Sigmoid colon (tissue), 7 donors: ENCODE data around the gene ROR1. TPM values are rescaled to one million over a fixed set of nuclear protein-coding genes. Genes with fewer than 3 reads are reported as not detected.
A peak's percentile ranks its signal among the peaks of the same experiment; 100 is the strongest.

Experiments
- DNase-seq: peaks from one replicate; pipeline ENCODE4 v3.0.0-alpha.2; 2019
- H3K27ac ChIP-seq, 4 donors: fragments of 200-600 bp; sonication (generic); one replicate each; pipeline ENCODE4 v1.5.1; 2016 to 2019; ENCODE audit warnings: mild to moderate bottlenecking in 1 of 4
- H3K27me3 ChIP-seq, 3 donors: fragments of 200-600 bp; sonication (generic); one replicate each; pipeline ENCODE4 v1.5.1; 2019; ENCODE audit warnings: mild to moderate bottlenecking in 1 of 3
- H3K36me3 ChIP-seq, 4 donors: fragments of 200-600 bp; sonication (generic); one replicate each; pipeline ENCODE4 v1.5.1; 2016 to 2019
- H3K4me1 ChIP-seq, 4 donors: fragments of 200-600 bp; sonication (generic); one replicate each; pipeline ENCODE4 v1.5.1; 2017 to 2019
- H3K4me3 ChIP-seq, 4 donors: fragments of 200-600 bp; sonication (generic); one replicate each; pipeline ENCODE4 v1.5.1; 2017 to 2019; ENCODE audit warnings: mild to moderate bottlenecking in 2 of 4, moderate library complexity in 1 of 4
- H3K9me3 ChIP-seq, 4 donors: fragments of 200-600 bp in 3 of 4; sonication (generic) in 3 of 4; one replicate each; pipeline versions ENCODE4 v1.5.1 to v1.6.1; 2013 to 2019
- CTCF ChIP-seq, 4 experiments: fragments of 450-650 bp in 3 of 4; fragments of 200-600 bp in 1 of 4; IDR thresholded peaks; one replicate each; pipeline ENCODE4 v1.5.1; 2016 to 2019; ENCODE audit warnings: antibody characterized with exemption in 4 of 4, mild to moderate bottlenecking in 3 of 4, moderate library complexity in 2 of 4
- EP300 ChIP-seq, 4 donors: sonication (generic); formaldehyde crosslinking; IDR thresholded peaks; one replicate each; pipeline ENCODE4 v1.6.1; 2017; ENCODE audit warnings: antibody characterized with exemption in 4 of 4
- POLR2A ChIP-seq, 2 donors: fragments of 450-650 bp; IDR thresholded peaks; one replicate each; pipeline ENCODE4 v1.6.1; 2016; ENCODE audit warnings: antibody characterized with exemption in 2 of 2, mild to moderate bottlenecking in 2 of 2, moderate library complexity in 2 of 2
- POLR2AphosphoS5 ChIP-seq, 4 donors: sonication (generic); formaldehyde crosslinking; IDR thresholded peaks; one replicate each; pipeline ENCODE4 v1.6.1; 2017; ENCODE audit warnings: antibody characterized with exemption in 4 of 4
- WGBS, 2 donors: extraction: QIAGEN DNeasy Blood & Tissue Kit; methylation state at CpG; one replicate each; pipeline ENCODE4 v1.1.7; 2013; 5-methylcytosine and 5-hydroxymethylcytosine counted together
- intact Hi-C: fragments of 100-400 bp; cut with DNase I; formaldehyde crosslinking; loops from one replicate; pipeline ENCODE4 v1.15.1; 2023
- polyA plus RNA-seq, 3 donors: library from polyadenylated mRNA; stranded (reverse); fragments of 200-250 nt; gene quantifications; one replicate each; pipeline ENCODE4 v1.2.3, GENCODE V29; 2013
- total RNA-seq, 4 donors: library from RNA; depleted of rRNA; stranded (reverse); fragments of >200 nt; gene quantifications; one replicate each; pipeline ENCODE4 v1.1.0, GENCODE V29; 2016
- donor health status: healthy with polysubstance abuse.
- donor health status: Bipolar disorder and iron deficiency.
- donor health status: healthy.

ROR1 gene
- total and polyA plus RNA-seq, 7 donors = under 0.01 to 37.1 (median 27.3) TPM

- WGBS, 2 donors = 57 to 66% methylated on average over 2 of the region's 2 CpGs
- no peaks in the 10 kb centered on the region for H3K9me3 ChIP-seq
- intact Hi-C loops = no loop called here
- H3K36me3 ChIP-seq = no peaks in the 10 kb centered on the region
- H3K27ac ChIP-seq = no peak overlapping the region
- no peaks in the 10 kb centered on the region for H3K27me3 ChIP-seq
- no peak for TF ChIP-seq POLR2A (IDR thresholded peaks at IDR 0.05)
- TF ChIP-seq EP300 (IDR thresholded peaks at IDR 0.05) = no peak
- no peak for TF ChIP-seq POLR2AphosphoS5 (IDR thresholded peaks at IDR 0.05)
- DNase-seq = no peak
- peaks cover 0 to 32% (median 28%) of the 10 kb centered on the region in 4 donors for H3K4me1 ChIP-seq
- H3K4me3 ChIP-seq = no peak overlapping the region
These were observed 70.1 kb downstream of the ROR1 start for GRCh38 chr1:63843884-63844283.

- TF ChIP-seq POLR2AphosphoS5 (IDR thresholded peaks at IDR 0.05) (no peak), POLR2A (IDR thresholded peaks at IDR 0.05) (no peak)
- WGBS, 2 donors = 90 to 92% methylated on average over 1 of the region's 1 CpG
- intact Hi-C loops = no loop called here
- Histone ChIP-seq H3K9me3 (no peaks in the 10 kb centered on the region), H3K27me3 (no peaks in the 10 kb centered on the region), H3K4me3 (no peak overlapping the region), H3K4me1 (peaks cover 0 to 39% (median 31%) of the 10 kb centered on the region in 4 donors), H3K36me3 (no peaks in the 10 kb centered on the region), H3K27ac (peak overlapping the region in 2 of 4 donors; percentile 26 to 58)
- no peak for DNase-seq
These were observed 71.5 kb downstream of the ROR1 start for GRCh38 chr1:63845346-63845745.

GRCh38 chr1:63847308-63847910, 73.6 kb downstream of the ROR1 start:
- H3K36me3 ChIP-seq = no peaks in the 10 kb centered on the region
- peaks cover 0 to 39% (median 28%) of the 10 kb centered on the region in 4 donors for H3K4me1 ChIP-seq
- TF ChIP-seq CTCF (IDR thresholded peaks at IDR 0.05) = no peak
- TF ChIP-seq EP300 (IDR thresholded peaks at IDR 0.05) = no peak
- no peak for TF ChIP-seq POLR2AphosphoS5 (IDR thresholded peaks at IDR 0.05)
- no peak for TF ChIP-seq POLR2A (IDR thresholded peaks at IDR 0.05)
- peak overlapping the region in 2 of 4 donors; percentile 58 to 64 for H3K27ac ChIP-seq
- no peak for DNase-seq
- no peaks in the 10 kb centered on the region for H3K27me3 ChIP-seq
- intact Hi-C loops = no loop called here
- 83 to 92% methylated on average over 9 of the region's 9 CpGs for WGBS, 2 donors
- H3K9me3 ChIP-seq = no peaks in the 10 kb centered on the region
- H3K4me3 ChIP-seq = no peak overlapping the region

- Histone ChIP-seq H3K4me1 (peaks cover 0 to 39% (median 25%) of the 10 kb centered on the region in 4 donors), H3K27me3 (no peaks in the 10 kb centered on the region), H3K27ac (no peak overlapping the region), H3K9me3 (no peaks in the 10 kb centered on the region), H3K4me3 (no peak overlapping the region), H3K36me3 (no peaks in the 10 kb centered on the region)
- DNase-seq = no peak
- WGBS, 2 donors = 72 to 87% methylated on average over 4 of the region's 4 CpGs
- no peak for TF ChIP-seq POLR2AphosphoS5 (IDR thresholded peaks at IDR 0.05)
- TF ChIP-seq CTCF (IDR thresholded peaks at IDR 0.05) = no peak
- TF ChIP-seq POLR2A (IDR thresholded peaks at IDR 0.05) = no peak
- TF ChIP-seq EP300 (IDR thresholded peaks at IDR 0.05) = no peak
- intact Hi-C loops = no loop called here
These were observed 74.9 kb downstream of the ROR1 start for GRCh38 chr1:63848733-63849132.

GRCh38 chr1:63849149-63849548, 75.3 kb downstream of the ROR1 start:
- 59 to 72% methylated on average over 1 of the region's 1 CpG for WGBS, 2 donors
- Histone ChIP-seq H3K36me3 (no peaks in the 10 kb centered on the region), H3K27me3 (no peaks in the 10 kb centered on the region), H3K27ac (no peak overlapping the region), H3K9me3 (no peaks in the 10 kb centered on the region), H3K4me1 (peaks cover 0 to 39% (median 25%) of the 10 kb centered on the region in 4 donors), H3K4me3 (no peak overlapping the region)
- intact Hi-C loops = no loop called here
- no peak for DNase-seq
- TF ChIP-seq CTCF (IDR thresholded peaks at IDR 0.05) = no peak
- no peak for TF ChIP-seq POLR2AphosphoS5 (IDR thresholded peaks at IDR 0.05)
- TF ChIP-seq EP300 (IDR thresholded peaks at IDR 0.05) = no peak
- no peak for TF ChIP-seq POLR2A (IDR thresholded peaks at IDR 0.05)

- TF ChIP-seq EP300 (IDR thresholded peaks at IDR 0.05) (no peak), CTCF (IDR thresholded peaks at IDR 0.05) (no peak)
- intact Hi-C loops = no loop called here
These were observed 80.3 kb downstream of the ROR1 start for GRCh38 chr1:63854091-63854490.

More at GRCh38 chr1:63854091-63854490, 80.3 kb downstream of the ROR1 start:
- Histone ChIP-seq H3K36me3 (no peaks in the 10 kb centered on the region), H3K9me3 (no peaks in the 10 kb centered on the region), H3K27ac (no peak overlapping the region), H3K4me3 (no peak overlapping the region), H3K4me1 (peaks cover 0 to 19% (median 4%) of the 10 kb centered on the region in 4 donors), H3K27me3 (no peaks in the 10 kb centered on the region)
- no peak for DNase-seq
- WGBS, 2 donors = 87 to 90% methylated on average over 3 of the region's 3 CpGs
